ENCODE data around the gene AGAP1. TPM values are rescaled to one million over a fixed set of nuclear protein-coding genes. Genes with fewer than 3 reads are reported as not detected.
A peak's percentile ranks its signal among the peaks of the same experiment; 100 is the strongest.

AGAP1 gene
- total and polyA plus RNA-seq, 2 donors (not counting 3 experiments of a cell fraction or from before 2014, with no cell fraction given): 10.2 to 20.9 TPM

- CTCF ChIA-PET: interaction anchor here (3.7 kb wide), 1 partner anchor 375 kb away, joined by 19 read pairs; no protein-coding TSS in a partner anchor
- H3K9ac ChIP-seq (replicated peaks; ENCODE audit: extremely low read depth, insufficient read depth, low read length): no peak overlapping the region
- BruUV-seq (replicated peaks): no TSS peak
Measured at GRCh38 chr2:235803028-235803427, 309.2 kb downstream of the AGAP1 start.

GRCh38 chr2:235804676-235805075, 310.8 kb downstream of the AGAP1 start:
- DNase-seq (ENCODE audit: low read depth, low spot score) (no peak), FAIRE-seq (no peak)
- Histone ChIP-seq H3K4me3 (replicated peaks in 1 of 3; ENCODE audit: insufficient read depth in 1 of 3, low read depth in 1 of 3, low read length in 3 of 3) (no peak overlapping the region), H3K9me3 (replicated peaks; ENCODE audit: control insufficient read depth, insufficient read depth, low read length) (no peaks in the 10 kb centered on the region), H3K27ac (ENCODE audit: insufficient read depth, low read depth, low read length) (no peak overlapping the region), H3K4me2 (ENCODE audit: insufficient read depth, low read length) (no peak overlapping the region), H3K9ac (replicated peaks; ENCODE audit: extremely low read depth, insufficient read depth, low read length) (no peak overlapping the region), H2AFZ (ENCODE audit: low read depth, low read length) (no peak overlapping the region), H3K36me3 (ENCODE audit: control insufficient read depth in 2 of 2, extremely low read depth in 1 of 2, insufficient read depth in 2 of 2, low read length in 2 of 2) (peaks cover 0 to 11% of the 10 kb centered on the region in 2 experiments), H3K9me1 (replicated peaks; ENCODE audit: control insufficient read depth, extremely low read depth, insufficient read depth, low read length) (no peaks in the 10 kb centered on the region), H3K27me3 (ENCODE audit: control insufficient read depth in 2 of 2, insufficient read depth in 2 of 2, low read length in 2 of 2) (no peaks in the 10 kb centered on the region), H3K79me2 (ENCODE audit: control insufficient read depth, insufficient read depth, low read length) (no peaks in the 10 kb centered on the region), H3K4me1 (ENCODE audit: control insufficient read depth, extremely low read depth, insufficient read depth, low read length) (no peaks in the 10 kb centered on the region), H4K20me1 (replicated peaks; ENCODE audit: control insufficient read depth, extremely low read depth, insufficient read depth, low read length) (no peaks in the 10 kb centered on the region)
- ChIA-PET CTCF (interaction anchor here (1.0 to 4.2 kb wide), 5 partner anchors 39 to 376 kb away, joined by 3 to 22 read pairs (median 3); no protein-coding TSS in a partner anchor), POLR2A (no interaction called here)
- no TSS peak for BruUV-seq (replicated peaks)
- TF ChIP-seq, protein P1, sequence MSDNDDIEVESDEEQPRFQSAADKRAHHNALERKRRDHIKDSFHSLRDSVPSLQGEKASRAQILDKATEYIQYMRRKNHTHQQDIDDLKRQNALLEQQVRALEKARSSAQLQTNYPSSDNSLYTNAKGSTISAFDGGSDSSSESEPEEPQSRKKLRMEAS (IDR thresholded peaks at IDR 0.05; ENCODE audit: insufficient read depth, insufficient read length): no peak
- TF ChIP-seq EZH2 (IDR thresholded peaks at IDR 0.05; ENCODE audit: borderline replicate concordance, low read depth, low read length, severe bottlenecking): no peak
- TF ChIP-seq POLR2AphosphoS5 (IDR thresholded peaks at IDR 0.05; ENCODE audit: insufficient read depth, low read depth, low read length): no peak
- TF ChIP-seq GATA2 (IDR thresholded peaks at IDR 0.05; ENCODE audit: insufficient read depth, insufficient read length, low read depth, low read length): no peak
- no peak for TF ChIP-seq FOS (IDR thresholded peaks at IDR 0.05; ENCODE audit: borderline replicate concordance, insufficient read depth, low read length)
- TF ChIP-seq POLR2A (IDR thresholded peaks at IDR 0.05; ENCODE audit: low read depth, low read length): no peak
- TF ChIP-seq MYC (IDR thresholded peaks at IDR 0.05; ENCODE audit: low read depth, low read length): no peak
- no peak for TF ChIP-seq CTCF (IDR thresholded peaks at IDR 0.05; ENCODE audit: extremely low read depth in 1 of 2, insufficient read depth in 1 of 2, low read depth in 1 of 2, low read length in 2 of 2)
- TF ChIP-seq JUN (IDR thresholded peaks at IDR 0.05; ENCODE audit: borderline replicate concordance, insufficient read depth, insufficient read length, low read depth): no peak
- intact Hi-C loops (cut with micrococcal nuclease) (no loop called here), dilution Hi-C loops (cut with MboI; ENCODE audit: extremely low pct_ligation_motif_present, low sequenced_read_pairs) (no loop called here)

More at GRCh38 chr2:235803028-235803427, 309.2 kb downstream of the AGAP1 start:
- Histone ChIP-seq H3K27me3 (ENCODE audit: control insufficient read depth in 2 of 2, insufficient read depth in 2 of 2, low read length in 2 of 2) (no peaks in the 10 kb centered on the region), H3K9me1 (replicated peaks; ENCODE audit: control insufficient read depth, extremely low read depth, insufficient read depth, low read length) (no peaks in the 10 kb centered on the region), H3K36me3 (ENCODE audit: control insufficient read depth in 2 of 2, extremely low read depth in 1 of 2, insufficient read depth in 2 of 2, low read length in 2 of 2) (peaks cover 0 to 9% of the 10 kb centered on the region in 2 experiments), H4K20me1 (replicated peaks; ENCODE audit: control insufficient read depth, extremely low read depth, insufficient read depth, low read length) (no peaks in the 10 kb centered on the region), H3K4me2 (ENCODE audit: insufficient read depth, low read length) (no peak overlapping the region), H3K4me1 (ENCODE audit: control insufficient read depth, extremely low read depth, insufficient read depth, low read length) (no peaks in the 10 kb centered on the region), H3K4me3 (replicated peaks in 1 of 3; ENCODE audit: insufficient read depth in 1 of 3, low read depth in 1 of 3, low read length in 3 of 3) (no peak overlapping the region), H3K27ac (ENCODE audit: insufficient read depth, low read depth, low read length) (no peak overlapping the region), H3K79me2 (ENCODE audit: control insufficient read depth, insufficient read depth, low read length) (no peaks in the 10 kb centered on the region), H2AFZ (ENCODE audit: low read depth, low read length) (no peak overlapping the region), H3K9me3 (replicated peaks; ENCODE audit: control insufficient read depth, insufficient read depth, low read length) (no peaks in the 10 kb centered on the region)
- DNase-seq (ENCODE audit: low read depth, low spot score): peak; percentile 43
- intact Hi-C loops (cut with micrococcal nuclease) (loop anchor here (1.0 to 2.0 kb wide), 2 partner anchors 24 to 377 kb away; no protein-coding TSS in a partner anchor), dilution Hi-C loops (cut with MboI; ENCODE audit: extremely low pct_ligation_motif_present, low sequenced_read_pairs) (no loop called here)
- no peak for FAIRE-seq
- POLR2A ChIA-PET: no interaction called here
- no peak for TF ChIP-seq GATA2 (IDR thresholded peaks at IDR 0.05; ENCODE audit: insufficient read depth, insufficient read length, low read depth, low read length)
- TF ChIP-seq CTCF (IDR thresholded peaks at IDR 0.05; ENCODE audit: extremely low read depth in 1 of 2, insufficient read depth in 1 of 2, low read depth in 1 of 2, low read length in 2 of 2): peak; percentile 9 to 18

All from endothelial cell of umbilical vein (primary cell).